ENCODE measurements around the gene FAM89A. TPM values are rescaled to one million over a fixed set of nuclear protein-coding genes. Genes with fewer than 3 reads are reported as not detected.
A peak's percentile ranks its signal among the peaks of the same experiment; 100 is the strongest.

Gene FAM89A
- total and polyA plus RNA-seq, 9 of the 15 experiments (the other 6 are each of a cell fraction or from before 2014, with no cell fraction given): 8.7 to 66.2 (median 43.3) TPM

- TF ChIP-seq ZBTB40 (IDR thresholded peaks at IDR 0.05): no peak
- no peak for TF ChIP-seq ZBTB40 (CRISPR knock-in tag; IDR thresholded peaks at IDR 0.05)
- TF ChIP-seq TRIM24 (IDR thresholded peaks at IDR 0.05): peak in 1 of 2 experiments; percentile 31; a peak in 1 of 4 replicates
- 0 out of 2 replicates have a peak, but pooled peaks have one; percentile 18 for TF ChIP-seq L3MBTL2 (IDR thresholded peaks at IDR 0.05)
- TF ChIP-seq TEAD4 (IDR thresholded peaks at IDR 0.05; ENCODE audit: low read length): peak; percentile 89
- no peak for TF ChIP-seq TEAD4 (CRISPR knock-in tag; IDR thresholded peaks at IDR 0.05; ENCODE audit: borderline replicate concordance)
- no peak for TF ChIP-seq ARNT (IDR thresholded peaks at IDR 0.05)
- no peak for TF ChIP-seq HOXB6 (CRISPR knock-in tag; IDR thresholded peaks at IDR 0.05; ENCODE audit: borderline replicate concordance)
- peak in 1 of 2 experiments; percentile 71; a peak in 2 of 4 replicates for TF ChIP-seq TBL1XR1 (IDR thresholded peaks at IDR 0.05; ENCODE audit: low read length in 2 of 2)
- no peak for TF ChIP-seq ZKSCAN8 (CRISPR knock-in tag; IDR thresholded peaks at IDR 0.05)
- no peak for TF ChIP-seq THRA (IDR thresholded peaks at IDR 0.05)
- TF ChIP-seq ZNF232 (CRISPR knock-in tag; IDR thresholded peaks at IDR 0.05): no peak
- peak; percentile 63; the same call in 1 of the 2 replicates for TF ChIP-seq HDAC2 (IDR thresholded peaks at IDR 0.05)
- TF ChIP-seq SOX6 (IDR thresholded peaks at IDR 0.05): peak; percentile 78
- no peak for TF ChIP-seq TCFL5 (CRISPR knock-in tag; conservative IDR thresholded peaks at IDR 0.05)
- TF ChIP-seq SRF (CRISPR knock-in tag; IDR thresholded peaks at IDR 0.05): peak in 1 of 2 experiments; percentile 69; a peak in 2 of 4 replicates
- TF ChIP-seq E2F3 (CRISPR knock-in tag; IDR thresholded peaks at IDR 0.05): no peak
- TF ChIP-seq MEIS2 (IDR thresholded peaks at IDR 0.05; ENCODE audit: partially characterized antibody): peak; percentile 63
- no peak for TF ChIP-seq NCOA1 (IDR thresholded peaks at IDR 0.05; ENCODE audit: low read depth)
- TF ChIP-seq MYC (IDR thresholded peaks at IDR 0.05; ENCODE audit: low read depth, low read length): 0 out of 2 replicates have a peak, but pooled peaks have one; percentile 12
- TF ChIP-seq MYC (CRISPR knock-in tag; IDR thresholded peaks at IDR 0.05; ENCODE audit: borderline replicate concordance, low read depth): no peak
- TF ChIP-seq NCOR1 (IDR thresholded peaks at IDR 0.05): peak; percentile 77
These were observed 33.3 kb upstream of the FAM89A start (continued) for GRCh38 chr1:231073331-231073730.

Data from K562 (cell line).